Stimulated activated naive CD4-positive, alpha-beta T cell (primary cell): ENCODE measurements around the gene EPM2AIP1.
"Not testable (repeated sequence)": the region's sequence is repeated elsewhere in the genome, so short reads cannot be mapped to it uniquely, and the experiment has no call there.

Experiments used
- DNase-seq, 6 experiments: peaks; one replicate each; lab custom pipeline; 2025; lab: John Stamatoyannopoulos, UW

Gene EPM2AIP1

DNA sequence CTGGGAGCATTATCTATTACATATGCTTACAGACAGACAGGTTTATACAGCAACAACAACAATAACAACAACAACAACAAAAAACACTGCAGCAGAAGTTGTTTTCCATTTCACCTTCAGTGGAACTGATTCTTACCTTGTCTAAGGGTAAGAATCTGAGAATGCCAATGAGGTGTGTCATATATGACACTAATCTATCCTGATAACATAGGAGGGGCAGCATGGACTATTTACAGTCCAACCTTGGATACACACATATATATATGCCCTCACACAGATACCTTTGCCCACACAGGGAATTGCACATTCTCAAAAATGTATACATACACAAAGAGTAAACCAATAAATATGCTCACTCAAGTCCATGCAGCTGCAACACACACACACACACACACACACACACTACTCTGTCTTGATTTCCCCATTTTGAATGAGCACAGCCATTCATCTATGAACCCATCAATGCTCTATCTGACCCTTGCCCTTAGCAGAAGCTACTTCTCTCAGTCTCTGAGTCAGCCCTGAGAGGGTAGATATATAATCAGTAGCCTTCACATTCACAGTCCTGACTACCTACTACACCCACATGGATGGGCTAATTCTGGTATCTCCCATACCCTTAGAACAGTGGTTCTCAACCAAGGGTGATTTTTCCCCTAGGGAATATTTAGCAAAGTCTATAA lies 38.3 kb downstream of the EPM2AIP1 start:
- no peak for DNase-seq

DNA sequence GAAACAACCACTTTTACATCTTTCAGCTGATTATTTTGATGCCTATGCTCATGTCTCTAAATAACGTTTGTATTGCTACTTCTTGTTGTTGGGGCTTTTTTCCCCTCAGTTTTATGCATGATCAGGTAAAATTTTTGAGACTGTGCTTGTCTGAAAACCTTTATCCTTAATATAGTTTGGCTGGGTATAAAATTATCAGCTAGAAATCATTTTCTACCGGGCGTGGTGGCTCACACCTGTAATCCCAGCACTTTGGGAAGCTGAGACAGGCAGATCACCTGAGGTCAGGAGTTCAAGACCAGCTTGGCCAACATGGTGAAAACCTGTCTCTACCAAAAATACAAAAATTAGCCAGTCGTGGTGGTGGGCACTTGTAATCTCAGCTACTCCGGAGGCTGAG lies 45.1 kb downstream of the EPM2AIP1 start:
- not testable (repeated sequence) for DNase-seq

DNA sequence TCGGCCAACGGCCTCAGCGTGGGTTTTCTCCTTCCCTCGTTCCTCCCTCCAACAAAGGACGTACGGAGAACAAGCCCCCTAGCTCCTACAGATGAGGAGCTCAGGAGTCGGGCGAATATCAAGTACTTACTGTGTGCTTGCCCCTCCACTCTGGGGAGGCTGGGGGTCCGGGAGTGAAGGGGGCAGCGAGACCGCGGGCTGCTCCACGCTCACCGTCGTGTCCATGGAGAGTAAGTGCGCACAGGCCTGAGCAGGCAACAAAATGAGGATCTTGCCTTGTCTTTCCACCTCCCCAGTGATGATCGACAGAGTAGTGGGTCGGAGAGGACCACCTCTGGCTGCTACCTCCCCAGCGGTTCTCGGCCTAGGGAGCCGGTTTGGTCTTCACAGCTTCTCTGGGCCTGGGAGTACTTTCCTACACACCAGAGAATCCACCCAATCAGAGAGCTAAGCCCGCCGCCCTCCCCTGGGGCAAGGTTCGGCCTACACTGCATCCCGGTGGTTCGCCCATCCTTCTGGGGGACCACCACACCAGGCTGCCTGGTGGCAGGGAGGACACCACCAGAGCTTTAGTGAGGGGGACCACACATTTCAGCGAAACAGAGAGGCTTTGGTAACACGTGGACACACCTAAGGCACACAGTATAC lies 47.5 kb downstream of the EPM2AIP1 start:
- DNase-seq = no peak

DNA sequence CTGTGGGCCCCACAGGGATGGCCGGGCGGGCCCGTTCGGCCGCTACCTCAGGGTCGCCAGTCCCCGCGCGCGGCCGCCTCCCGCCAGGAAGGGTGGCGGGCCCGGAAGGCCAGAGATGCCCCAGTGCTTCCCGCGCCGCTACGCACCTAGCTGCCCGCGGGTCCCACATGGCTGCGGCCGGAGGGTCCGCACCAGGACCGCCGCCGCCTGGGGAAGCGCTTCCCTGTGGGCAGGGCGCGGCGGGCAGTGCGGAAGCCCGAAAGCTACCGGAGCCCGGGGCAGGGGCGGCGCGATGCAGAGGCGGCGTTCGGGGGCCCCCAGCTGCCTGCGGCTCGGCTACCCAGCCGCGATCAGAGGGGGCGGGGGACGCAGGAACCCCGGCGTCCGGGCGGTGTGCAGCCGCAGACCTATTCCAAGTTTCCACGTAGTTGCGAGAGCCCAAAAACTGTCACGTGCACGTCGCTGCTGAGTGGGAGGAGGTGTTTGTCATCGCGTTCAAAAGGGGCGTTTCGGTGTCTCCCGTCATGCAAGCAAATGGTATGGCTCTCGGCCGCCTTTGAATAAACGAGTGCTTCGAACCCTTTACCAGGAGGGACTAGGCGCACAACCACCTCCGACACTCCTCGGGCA lies 48.2 kb downstream of the EPM2AIP1 start, which contains the start of gene TRANK1:
Gene TRANK1 (minus strand): TSS at position 414 of the 630 bp plus-strand sequence. CDS start 245 bp downstream, at position 169.
- DNase-seq = peak; percentile 56 to 79 (median 74)

DNA sequence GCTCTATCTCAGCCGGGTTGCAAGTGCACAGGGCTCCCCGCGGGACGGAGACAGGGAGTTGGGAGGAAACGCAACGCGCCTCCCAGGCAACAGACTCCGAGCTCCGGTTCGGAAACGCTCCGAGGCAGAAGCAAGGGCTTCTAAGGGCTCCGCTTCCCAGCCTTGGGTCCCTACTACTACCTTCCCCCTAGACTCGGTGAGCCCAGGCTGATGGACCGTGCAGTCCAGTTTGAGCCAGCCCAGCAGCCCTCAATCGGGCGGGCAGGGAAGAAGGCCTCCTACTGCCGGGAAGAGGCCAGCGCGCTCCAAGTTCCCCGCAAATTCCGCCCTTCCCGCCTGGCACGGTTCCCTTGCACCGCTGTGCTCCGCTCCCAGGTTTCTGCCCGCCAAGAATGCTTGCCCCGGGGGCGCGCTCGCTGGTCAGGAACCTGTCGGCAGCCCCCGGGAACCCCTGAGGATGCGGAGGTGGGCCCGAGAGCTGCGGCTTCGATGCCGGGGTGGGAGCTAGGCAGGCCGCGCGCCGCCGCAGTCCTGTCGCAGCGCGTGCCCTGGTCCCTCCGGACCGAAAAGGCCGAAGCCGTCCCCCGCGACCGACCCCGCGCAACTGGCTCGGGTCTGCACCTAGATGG lies 48.8 kb downstream of the EPM2AIP1 start:
- DNase-seq = peak in 3 of 6 experiments; percentile 37 to 57 (median 40)

DNA sequence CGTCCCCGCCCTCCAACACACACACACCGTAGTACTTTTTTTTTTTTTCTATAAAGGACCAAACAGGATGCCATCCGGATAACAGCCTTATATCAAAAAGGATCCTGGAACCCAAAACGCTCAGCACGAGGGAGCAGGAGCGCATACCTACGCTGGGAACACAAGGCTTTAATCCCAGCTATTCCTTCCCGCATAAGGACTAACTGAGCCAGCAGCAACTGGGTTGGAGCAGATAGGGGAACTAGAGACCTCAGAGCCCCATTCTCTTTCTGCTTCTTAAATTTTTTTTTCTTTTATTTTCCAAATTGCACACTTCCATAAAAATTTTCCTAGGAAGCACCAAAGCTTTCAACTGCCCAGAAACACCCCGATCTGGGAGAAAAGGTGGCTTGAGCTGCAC lies 49.3 kb downstream of the EPM2AIP1 start:
- DNase-seq = no peak

DNA sequence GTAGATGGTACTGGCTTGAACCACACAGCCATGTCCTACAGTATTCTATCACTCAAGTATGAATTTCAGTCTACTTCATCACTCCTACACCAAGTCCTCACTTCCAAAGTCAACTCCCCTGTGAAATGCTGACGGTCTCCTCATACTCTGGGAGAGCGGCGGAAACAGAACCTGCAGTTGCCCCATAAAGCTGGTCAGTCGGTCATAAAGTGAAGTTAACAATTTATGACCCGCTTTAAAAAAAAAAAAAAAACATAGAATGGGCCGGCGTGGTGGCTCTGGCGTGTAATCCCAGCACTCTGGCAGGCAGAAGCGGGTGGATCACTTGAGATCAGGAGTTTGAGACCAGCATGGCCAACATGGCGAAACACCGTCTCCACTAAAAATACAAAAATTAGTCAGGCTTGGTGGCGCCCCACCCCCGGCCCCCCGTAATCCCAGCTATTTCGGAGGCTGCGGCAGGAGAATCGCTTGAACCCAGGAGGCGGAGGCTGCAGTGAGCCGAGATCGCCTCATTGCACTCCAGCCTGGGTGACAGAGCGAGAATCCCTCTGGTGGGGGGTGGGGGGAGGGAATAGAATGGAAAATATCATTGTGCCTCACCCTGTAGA lies 50.2 kb downstream of the EPM2AIP1 start:
- DNase-seq = no peak

DNA sequence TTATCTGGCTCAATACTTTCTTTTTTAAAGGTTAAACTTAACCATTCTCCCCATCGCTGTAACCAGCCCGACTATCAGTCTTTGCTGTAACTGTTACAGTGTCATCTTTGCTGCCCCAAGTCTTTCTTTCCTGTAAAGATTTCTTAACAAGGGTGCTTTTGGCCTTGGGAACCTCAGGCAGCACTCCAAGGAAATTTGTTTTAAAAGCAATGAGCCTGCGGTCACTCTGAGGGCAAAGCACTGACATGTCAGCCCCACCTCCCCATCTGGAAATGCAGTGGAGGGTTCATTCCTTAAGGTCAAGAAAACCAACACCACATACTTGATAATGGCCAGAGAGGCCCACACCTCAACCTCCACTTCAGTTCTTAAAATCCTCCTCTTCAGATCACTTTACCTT lies 51.3 kb downstream of the EPM2AIP1 start:
- DNase-seq = no peak

DNA sequence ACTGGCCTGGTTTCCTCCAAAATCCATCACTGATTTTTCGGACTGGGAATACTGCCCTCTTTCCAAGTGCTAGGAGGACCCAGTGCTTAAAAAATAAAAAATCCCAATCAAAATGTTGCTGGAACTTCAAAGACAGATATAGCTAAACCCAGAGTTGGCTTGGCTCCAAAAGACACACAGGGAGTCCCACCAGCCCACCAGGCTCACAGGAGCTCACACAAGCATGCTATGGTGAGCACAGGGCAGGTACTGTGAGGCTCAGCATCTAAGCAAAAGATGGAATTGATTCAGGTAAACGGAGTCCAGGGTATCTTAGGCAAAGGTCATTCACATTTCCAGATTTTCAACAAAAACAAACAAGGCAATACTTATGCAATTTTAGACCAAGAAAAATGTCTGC lies 51.8 kb downstream of the EPM2AIP1 start:
- DNase-seq = no peak

DNA sequence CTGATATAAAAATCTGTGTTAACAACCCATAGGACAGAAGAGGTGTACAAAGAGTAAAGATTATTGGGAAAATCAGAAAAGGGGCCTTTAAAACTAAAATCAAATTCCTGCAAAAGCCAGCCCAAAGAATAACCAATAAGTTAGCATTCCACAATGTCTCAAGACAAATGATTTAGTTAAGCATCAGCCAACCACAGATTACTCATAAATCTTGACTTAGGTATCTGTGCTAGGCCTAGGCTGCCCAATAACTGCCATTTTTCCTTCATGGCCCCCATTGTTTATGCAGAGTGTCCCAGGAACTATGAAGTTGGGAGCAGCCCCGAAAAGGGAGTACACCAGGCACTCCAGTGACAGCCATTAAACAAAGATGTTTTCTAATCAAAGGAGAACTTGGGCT lies 55.4 kb downstream of the EPM2AIP1 start:
- no peak for DNase-seq
